OCI-LY1 (cell line): ENCODE measurements around the gene GRM7.

Experiments used
- CTCF ChIP-seq: fragments of 200-600 bp; sonication (generic), shearing (Covaris generic); IDR thresholded peaks from 2 replicates; pipeline ENCODE4 v1.5.1; 2017; ENCODE audit warnings: mild to moderate bottlenecking, antibody characterized with exemption, low read length, moderate library complexity, mixed read lengths
- EZH2 ChIP-seq: fragments of 200-600 bp; sonication (generic), shearing (Covaris generic); IDR thresholded peaks from 2 replicates; pipeline ENCODE4 v1.8.0; 2017; ENCODE audit warnings: borderline replicate concordance, mixed run types, mild to moderate bottlenecking, antibody characterized with exemption, low read length, moderate library complexity, mixed read lengths

- TF ChIP-seq CTCF (no peak), EZH2 (no peak)
These were observed 848.6 kb downstream of the GRM7 start for GRCh38 chr3:7709376-7710082.
